ENCODE results near the gene FRMPD4. TPM values are rescaled to one million over a fixed set of nuclear protein-coding genes. Genes with fewer than 3 reads are reported as not detected.

Gene FRMPD4
- total RNA-seq, 1 experiment from 2014 or later: not detected

DNA sequence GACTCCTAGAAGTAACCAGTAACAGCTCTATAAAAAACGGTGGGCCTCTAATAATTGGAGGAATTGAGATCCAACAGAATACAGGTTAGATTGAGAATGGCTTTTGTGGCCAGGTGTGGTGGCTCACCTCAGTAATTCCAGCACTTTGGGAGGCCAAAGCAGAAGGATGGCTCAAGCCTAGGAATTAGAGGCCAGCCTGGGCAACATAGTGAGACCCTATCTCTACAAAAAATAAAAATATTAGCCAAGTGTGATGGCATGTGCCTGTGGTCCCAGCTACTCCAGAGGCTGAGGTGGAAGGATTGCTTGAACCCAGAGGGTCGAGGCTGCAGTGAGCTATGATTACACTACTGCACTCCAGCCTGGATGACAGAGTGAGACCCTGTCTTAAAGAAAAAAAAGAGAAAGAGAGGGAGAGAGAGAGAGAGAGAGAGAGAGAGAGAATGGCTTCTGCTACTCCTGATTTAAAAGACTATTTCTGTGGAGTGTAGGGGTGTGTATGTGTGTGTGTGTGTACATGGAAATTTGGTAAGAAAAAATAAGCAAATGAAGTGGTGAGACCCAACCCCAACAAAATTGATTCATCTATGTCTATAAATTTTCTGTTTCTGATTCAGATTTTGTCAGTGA is 89.3 kb downstream of the FRMPD4 start:
- H3K4me3 ChIP-seq (ENCODE audit: low read depth, low read length): no peak overlapping the region
- no peaks in the 10 kb centered on the region for H3K9me3 Mint-ChIP-seq (ENCODE audit: unreplicated experiment)
- H3K36me3 ChIP-seq (ENCODE audit: control insufficient read depth, insufficient read depth, low read length): no peaks in the 10 kb centered on the region
- H3K4me1 ChIP-seq: no peaks in the 10 kb centered on the region
- no peaks in the 10 kb centered on the region for H3K27me3 ChIP-seq (replicated peaks; ENCODE audit: control insufficient read depth, insufficient read depth, low read length)
- no peaks in the 10 kb centered on the region for H3K9me3 ChIP-seq
- no peak overlapping the region for H3K4me3 Mint-ChIP-seq (ENCODE audit: unreplicated experiment)
- intact Hi-C loops (cut with micrococcal nuclease; ENCODE audit: unreplicated experiment): no loop called here
- DNase-seq: no peak
- TF ChIP-seq, protein P1, sequence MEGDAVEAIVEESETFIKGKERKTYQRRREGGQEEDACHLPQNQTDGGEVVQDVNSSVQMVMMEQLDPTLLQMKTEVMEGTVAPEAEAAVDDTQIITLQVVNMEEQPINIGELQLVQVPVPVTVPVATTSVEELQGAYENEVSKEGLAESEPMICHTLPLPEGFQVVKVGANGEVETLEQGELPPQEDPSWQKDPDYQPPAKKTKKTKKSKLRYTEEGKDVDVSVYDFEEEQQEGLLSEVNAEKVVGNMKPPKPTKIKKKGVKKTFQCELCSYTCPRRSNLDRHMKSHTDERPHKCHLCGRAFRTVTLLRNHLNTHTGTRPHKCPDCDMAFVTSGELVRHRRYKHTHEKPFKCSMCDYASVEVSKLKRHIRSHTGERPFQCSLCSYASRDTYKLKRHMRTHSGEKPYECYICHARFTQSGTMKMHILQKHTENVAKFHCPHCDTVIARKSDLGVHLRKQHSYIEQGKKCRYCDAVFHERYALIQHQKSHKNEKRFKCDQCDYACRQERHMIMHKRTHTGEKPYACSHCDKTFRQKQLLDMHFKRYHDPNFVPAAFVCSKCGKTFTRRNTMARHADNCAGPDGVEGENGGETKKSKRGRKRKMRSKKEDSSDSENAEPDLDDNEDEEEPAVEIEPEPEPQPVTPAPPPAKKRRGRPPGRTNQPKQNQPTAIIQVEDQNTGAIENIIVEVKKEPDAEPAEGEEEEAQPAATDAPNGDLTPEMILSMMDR (IDR thresholded peaks at IDR 0.05; ENCODE audit: insufficient read depth in 1 of 2, low read depth in 1 of 2, low read length in 1 of 2, severe bottlenecking in 1 of 2, unreplicated experiment in 1 of 2): no peak
- POLR2A ChIA-PET: no interaction called here
- H3K4me1 Mint-ChIP-seq (ENCODE audit: low read depth, unreplicated experiment): no peaks in the 10 kb centered on the region
- H3K27me3 Mint-ChIP-seq (ENCODE audit: insufficient read depth, unreplicated experiment): peaks cover 16% of the 10 kb centered on the region
- H3K36me3 Mint-ChIP-seq (ENCODE audit: insufficient read depth, unreplicated experiment): no peaks in the 10 kb centered on the region
- CTCF ChIA-PET: no interaction called here
- H3K27ac Mint-ChIP-seq (ENCODE audit: unreplicated experiment): no peak overlapping the region
- BruUV-seq (replicated peaks): no TSS peak

DNA sequence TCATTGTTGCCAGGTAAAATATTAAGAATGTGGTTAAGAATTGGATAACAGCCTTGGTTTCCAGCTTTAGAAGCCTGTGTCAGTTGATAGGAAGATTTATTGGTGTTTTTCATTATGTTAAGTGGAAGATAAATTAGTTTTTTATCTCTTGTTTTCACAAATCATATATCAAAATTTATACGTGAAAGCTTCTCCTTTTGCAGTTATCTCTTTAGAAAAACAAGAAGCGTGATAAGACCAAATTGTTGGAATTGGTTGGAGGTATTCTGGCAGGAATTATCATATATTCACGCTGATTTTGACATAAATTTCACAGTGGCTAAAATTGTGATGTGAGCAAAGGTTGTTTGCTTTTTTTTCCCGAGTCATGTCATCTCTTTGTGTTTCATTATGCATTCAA is 90.6 kb downstream of the FRMPD4 start:
- no peak for DNase-seq
- Histone ChIP-seq H3K9me3 (no peaks in the 10 kb centered on the region), H3K4me1 (no peaks in the 10 kb centered on the region), H3K27me3 (replicated peaks; ENCODE audit: control insufficient read depth, insufficient read depth, low read length) (no peaks in the 10 kb centered on the region), H3K36me3 (ENCODE audit: control insufficient read depth, insufficient read depth, low read length) (no peaks in the 10 kb centered on the region), H3K4me3 (ENCODE audit: low read depth, low read length) (no peak overlapping the region)
- no peak overlapping the region for H3K27ac Mint-ChIP-seq (ENCODE audit: unreplicated experiment)
- H3K9me3 Mint-ChIP-seq (ENCODE audit: unreplicated experiment): no peaks in the 10 kb centered on the region
- CTCF ChIA-PET: no interaction called here
- no peak overlapping the region for H3K4me3 Mint-ChIP-seq (ENCODE audit: unreplicated experiment)
- intact Hi-C loops (cut with micrococcal nuclease; ENCODE audit: unreplicated experiment): no loop called here
- H3K4me1 Mint-ChIP-seq (ENCODE audit: low read depth, unreplicated experiment): no peaks in the 10 kb centered on the region
- POLR2A ChIA-PET: no interaction called here
- TF ChIP-seq, protein P1 (IDR thresholded peaks at IDR 0.05; ENCODE audit: insufficient read depth in 1 of 2, low read depth in 1 of 2, low read length in 1 of 2, severe bottlenecking in 1 of 2, unreplicated experiment in 1 of 2): no peak
- no peaks in the 10 kb centered on the region for H3K36me3 Mint-ChIP-seq (ENCODE audit: insufficient read depth, unreplicated experiment)
- no TSS peak for BruUV-seq (replicated peaks)
- peaks cover 16% of the 10 kb centered on the region for H3K27me3 Mint-ChIP-seq (ENCODE audit: insufficient read depth, unreplicated experiment)

DNA sequence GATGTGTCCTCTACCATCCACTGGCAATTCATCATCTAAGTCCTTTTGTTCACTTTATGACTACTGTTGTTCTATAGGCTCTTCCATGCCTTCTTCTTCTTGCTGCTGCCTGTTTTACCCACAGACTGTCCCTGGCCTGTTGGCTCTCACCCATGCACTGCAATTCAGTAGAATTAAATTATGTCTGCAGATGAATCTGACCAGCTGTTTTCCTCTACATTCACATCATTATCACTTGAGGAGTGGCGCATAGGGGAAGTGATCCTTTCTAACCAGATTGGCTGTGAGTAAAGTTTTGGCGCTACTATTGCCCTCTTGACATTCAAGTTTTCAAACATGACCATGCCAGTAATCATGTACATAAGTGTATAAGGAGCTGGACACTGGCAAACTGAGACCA is 91.7 kb downstream of the FRMPD4 start:
- Histone ChIP-seq H3K27me3 (replicated peaks; ENCODE audit: control insufficient read depth, insufficient read depth, low read length) (no peaks in the 10 kb centered on the region), H3K9me3 (no peaks in the 10 kb centered on the region), H3K4me3 (ENCODE audit: low read depth, low read length) (no peak overlapping the region), H3K36me3 (ENCODE audit: control insufficient read depth, insufficient read depth, low read length) (no peaks in the 10 kb centered on the region), H3K4me1 (no peaks in the 10 kb centered on the region)
- peaks cover 16% of the 10 kb centered on the region for H3K27me3 Mint-ChIP-seq (ENCODE audit: insufficient read depth, unreplicated experiment)
- BruUV-seq (replicated peaks): no TSS peak
- H3K9me3 Mint-ChIP-seq (ENCODE audit: unreplicated experiment): no peaks in the 10 kb centered on the region
- intact Hi-C loops (cut with micrococcal nuclease; ENCODE audit: unreplicated experiment): no loop called here
- H3K4me3 Mint-ChIP-seq (ENCODE audit: unreplicated experiment): no peak overlapping the region
- DNase-seq: no peak
- no peak overlapping the region for H3K27ac Mint-ChIP-seq (ENCODE audit: unreplicated experiment)
- TF ChIP-seq, protein P1 (IDR thresholded peaks at IDR 0.05; ENCODE audit: insufficient read depth in 1 of 2, low read depth in 1 of 2, low read length in 1 of 2, severe bottlenecking in 1 of 2, unreplicated experiment in 1 of 2): no peak
- H3K36me3 Mint-ChIP-seq (ENCODE audit: insufficient read depth, unreplicated experiment): no peaks in the 10 kb centered on the region
- ChIA-PET POLR2A (no interaction called here), CTCF (no interaction called here)
- H3K4me1 Mint-ChIP-seq (ENCODE audit: low read depth, unreplicated experiment): no peaks in the 10 kb centered on the region
